ENCODE data around the gene SIPA1L2.

DNA sequence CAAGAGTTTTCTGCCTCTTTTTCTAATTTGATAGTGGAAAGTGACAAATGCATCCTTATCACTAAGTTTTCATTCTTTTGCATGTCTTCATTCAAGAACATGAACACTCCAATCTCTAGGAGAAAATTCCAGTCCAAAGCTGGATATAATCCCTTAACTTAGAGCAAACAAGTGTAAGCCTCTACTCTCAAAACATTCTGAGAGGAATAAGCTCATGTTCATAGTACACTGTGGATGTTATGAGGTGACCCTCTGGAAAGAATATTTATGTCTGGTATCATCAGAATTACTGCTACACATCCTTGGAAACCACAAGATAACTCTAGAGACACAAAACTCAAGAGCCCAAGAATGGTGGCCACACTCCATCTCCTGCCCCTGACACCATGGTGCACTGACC lies 15.1 kb downstream of the SIPA1L2 start:
- no peak for TF ChIP-seq POLR2A (IDR thresholded peaks at IDR 0.05; ENCODE audit: low read depth, low read length)
- no peak for TF ChIP-seq RFX5 (IDR thresholded peaks at IDR 0.05; ENCODE audit: low read depth, low read length)
- TF ChIP-seq NFE2L2 (IDR thresholded peaks at IDR 0.05; ENCODE audit: low read depth, low read length): no peak
- no peak for TF ChIP-seq BHLHE40 (IDR thresholded peaks at IDR 0.05; ENCODE audit: low read depth, low read length)
- no peak for TF ChIP-seq CTCF (conservative IDR thresholded peaks at IDR 0.05; ENCODE audit: low read depth, low read length)

Data from IMR-90 (cell line).